Activated CD4-positive, alpha-beta memory T cell treated with anti-CD3 and anti-CD28 coated beads, Interleukin-2, amount 10 ng/mL, durations not matched to agents 7 days and 5 days (primary cell): ENCODE data around the gene POLRMT. TPM values are rescaled to one million over a fixed set of nuclear protein-coding genes. Genes with fewer than 3 reads are reported as not detected.
"Not testable (repeated sequence)": the region's sequence is repeated elsewhere in the genome, so short reads cannot be mapped to it uniquely, and the experiment has no call there.

Source experiments
- CTCF ChIA-PET: fragments of 350-600 bp; sonication (Branson Sonifier 250); formaldehyde crosslinking; loops from one replicate; lab custom pipeline; 2021; ENCODE audit warnings: antibody characterized with exemption, inconsistent platforms; lab: Charles Lee
- POLR2A ChIA-PET: fragments of 350-600 bp; sonication (Branson Sonifier 250); formaldehyde crosslinking; loops from one replicate; lab custom pipeline; 2021; ENCODE audit warnings: antibody characterized with exemption; lab: Charles Lee
- DNase-seq: peaks from one replicate; pipeline ENCODE4 v3.0.0-alpha.2; 2020
- H3K27ac Mint-ChIP-seq: one replicate; pipeline ENCODE4 v1.8.0; 2021; ENCODE audit warnings: mild to moderate bottlenecking, mixed read lengths
- H3K27me3 Mint-ChIP-seq: one replicate; pipeline ENCODE4 v1.8.0; 2021; ENCODE audit warnings: mixed read lengths
- H3K36me3 Mint-ChIP-seq: one replicate; pipeline ENCODE4 v1.8.0; 2021; ENCODE audit warnings: low read depth, mixed read lengths
- H3K4me1 Mint-ChIP-seq: one replicate; pipeline ENCODE4 v1.8.0; 2021; ENCODE audit warnings: mixed read lengths
- H3K4me3 Mint-ChIP-seq: one replicate; pipeline ENCODE4 v1.8.0; 2021; ENCODE audit warnings: mild to moderate bottlenecking, mixed read lengths
- H3K9me3 Mint-ChIP-seq: one replicate; pipeline ENCODE4 v1.8.0; 2021; ENCODE audit warnings: mixed read lengths
- total RNA-seq, 2 experiments: library from RNA; stranded (reverse); gene quantifications; one replicate each; pipeline ENCODE4 v1.2.3, GENCODE V29; 2021

The POLRMT gene
- total RNA-seq, 2 experiments from 2014 or later, result 44.8 to 45.1 TPM

- H3K27me3 Mint-ChIP-seq, result peaks cover 2% of the 10 kb centered on the region
- ChIA-PET CTCF (interaction anchor here (0.6 kb wide), 1 partner anchor 54 kb away, joined by 3 read pairs; no protein-coding TSS in a partner anchor), POLR2A (interaction anchor here (1.0 to 1.7 kb wide), 2 partner anchors 14 to 20 kb away, joined by 3 to 6 read pairs; no protein-coding TSS in a partner anchor)
- H3K4me3 Mint-ChIP-seq, result no peak overlapping the region
- DNase-seq, result no peak
- peaks cover 7% of the 10 kb centered on the region for H3K4me1 Mint-ChIP-seq
- H3K36me3 Mint-ChIP-seq, result peaks cover 3% of the 10 kb centered on the region
- no peaks in the 10 kb centered on the region for H3K9me3 Mint-ChIP-seq
- H3K27ac Mint-ChIP-seq, result no peak overlapping the region
These were observed 7.4 kb upstream of the POLRMT start for GRCh38 chr19:640606-641189.

- Mint-ChIP-seq H3K27me3 (peaks cover 2% of the 10 kb centered on the region), H3K36me3 (peaks cover 3% of the 10 kb centered on the region), H3K4me1 (peaks cover 7% of the 10 kb centered on the region), H3K9me3 (no peaks in the 10 kb centered on the region), H3K4me3 (no peak overlapping the region), H3K27ac (no peak overlapping the region)
- DNase-seq, result no peak
- CTCF ChIA-PET, result no interaction called here
- POLR2A ChIA-PET, result no interaction called here
These were observed 6.8 kb upstream of the POLRMT start for GRCh38 chr19:640161-640558.

- H3K36me3 Mint-ChIP-seq, result no peaks in the 10 kb centered on the region
- peaks cover 7% of the 10 kb centered on the region for H3K4me1 Mint-ChIP-seq
- POLR2A ChIA-PET, result no interaction called here
- DNase-seq, result peak; percentile 95
- H3K27ac Mint-ChIP-seq, result peak within 1 kb of the TSS; percentile 50
- H3K4me3 Mint-ChIP-seq, result peak within 1 kb of the TSS; percentile 74
- peaks cover 2% of the 10 kb centered on the region for H3K27me3 Mint-ChIP-seq
- H3K9me3 Mint-ChIP-seq, result no peaks in the 10 kb centered on the region
- CTCF ChIA-PET, result no interaction called here
These were observed 6.2 kb upstream of the POLRMT start, which contains the start of gene FGF22 for GRCh38 chr19:639253-640160. Gene FGF22 (plus strand): TSS chr19:639879. CDS start chr19:639926, 47 bp downstream.

- no peaks in the 10 kb centered on the region for H3K9me3 Mint-ChIP-seq
- POLR2A ChIA-PET, result no interaction called here
These were observed 5.5 kb upstream of the POLRMT start for GRCh38 chr19:638906-639252.

GRCh38 chr19:634975-635652 is 1.8 kb upstream of the POLRMT start:
- CTCF ChIA-PET, result no interaction called here
- Mint-ChIP-seq H3K9me3 (no peaks in the 10 kb centered on the region), H3K36me3 (peaks cover 8% of the 10 kb centered on the region), H3K27me3 (peaks cover 2% of the 10 kb centered on the region), H3K4me3 (no peak overlapping the region), H3K27ac (no peak overlapping the region), H3K4me1 (peaks cover 37% of the 10 kb centered on the region)
- no peak for DNase-seq
- POLR2A ChIA-PET, result interaction anchor here (1.7 to 1.8 kb wide), 2 partner anchors 10 to 28 kb away, joined by 4 to 7 read pairs; partner anchors contain the start of gene RNF126

More at GRCh38 chr19:638906-639252, 5.5 kb upstream of the POLRMT start:
- no peak for DNase-seq
- peaks cover 2% of the 10 kb centered on the region for H3K27me3 Mint-ChIP-seq
- H3K27ac Mint-ChIP-seq, result no peak overlapping the region
- peaks cover 12% of the 10 kb centered on the region for H3K4me1 Mint-ChIP-seq
- peak overlapping the region; percentile 74 for H3K4me3 Mint-ChIP-seq
- CTCF ChIA-PET, result no interaction called here
- H3K36me3 Mint-ChIP-seq, result no peaks in the 10 kb centered on the region

GRCh38 chr19:633786-634639 is 676 bp upstream of the POLRMT start:
- ChIA-PET POLR2A (interaction anchor here (0.7 to 2.6 kb wide), 6 partner anchors 11 to 259 kb away, joined by 3 to 15 read pairs (median 4); partner anchors contain the start of genes MED16, RNF126 and RNU6-9), CTCF (interaction anchor here (0.7 to 0.8 kb wide), 2 partner anchors 78 to 123 kb away, joined by 4 to 5 read pairs; no protein-coding TSS in a partner anchor)
- H3K9me3 Mint-ChIP-seq, result no peaks in the 10 kb centered on the region
- peaks cover 36% of the 10 kb centered on the region for H3K4me1 Mint-ChIP-seq
- peaks cover 12% of the 10 kb centered on the region for H3K36me3 Mint-ChIP-seq
- no peaks in the 10 kb centered on the region for H3K27me3 Mint-ChIP-seq
- DNase-seq, result no peak
- H3K4me3 Mint-ChIP-seq, result peak overlapping the region; percentile 95
- peak overlapping the region; percentile 76 for H3K27ac Mint-ChIP-seq

GRCh38 chr19:632579-633067 is 714 bp downstream of the POLRMT start:
- CTCF ChIA-PET, result interaction anchor here (0.8 kb wide), 1 partner anchor 28 kb away, joined by 3 read pairs; no protein-coding TSS in a partner anchor
- Mint-ChIP-seq H3K36me3 (peaks cover 21% of the 10 kb centered on the region), H3K27ac (peak overlapping the region; percentile 89), H3K27me3 (no peaks in the 10 kb centered on the region), H3K9me3 (no peaks in the 10 kb centered on the region), H3K4me3 (peak overlapping the region; percentile 95), H3K4me1 (peaks cover 37% of the 10 kb centered on the region)
- POLR2A ChIA-PET, result interaction anchor here (1.0 to 2.6 kb wide), 6 partner anchors 21 to 122 kb away, joined by 3 to 15 read pairs (median 4); partner anchors contain the start of genes HCN2 and RNF126
- DNase-seq, result peak; percentile 55

- no peak overlapping the region for H3K4me3 Mint-ChIP-seq
- ChIA-PET CTCF (no interaction called here), POLR2A (no interaction called here)
- peaks cover 39% of the 10 kb centered on the region for H3K4me1 Mint-ChIP-seq
- H3K36me3 Mint-ChIP-seq, result peaks cover 23% of the 10 kb centered on the region
- DNase-seq, result no peak
- no peak overlapping the region for H3K27ac Mint-ChIP-seq
- H3K9me3 Mint-ChIP-seq, result no peaks in the 10 kb centered on the region
- no peaks in the 10 kb centered on the region for H3K27me3 Mint-ChIP-seq
These were observed 3.2 kb downstream of the POLRMT start for GRCh38 chr19:629961-630714.

- DNase-seq, H3K4me3 Mint-ChIP-seq, H3K27me3 Mint-ChIP-seq, CTCF ChIA-PET, H3K9me3 Mint-ChIP-seq, H3K27ac Mint-ChIP-seq, POLR2A ChIA-PET: not testable (repeated sequence)
- Mint-ChIP-seq H3K4me1 (peaks cover 39% of the 10 kb centered on the region), H3K36me3 (peaks cover 23% of the 10 kb centered on the region)
These were observed 3.8 kb downstream of the POLRMT start for GRCh38 chr19:629515-629914.

- ChIA-PET CTCF (interaction anchor here (0.9 to 1.9 kb wide), 2 partner anchors 33 to 44 kb away, joined by 3 to 6 read pairs; no protein-coding TSS in a partner anchor), POLR2A (interaction anchor here (1.1 kb wide), 1 partner anchor 18 kb away, joined by 3 read pairs; no protein-coding TSS in a partner anchor)
- no peak overlapping the region for H3K4me3 Mint-ChIP-seq
- H3K27me3 Mint-ChIP-seq, result no peaks in the 10 kb centered on the region
- H3K4me1 Mint-ChIP-seq, result peaks cover 28% of the 10 kb centered on the region
- no peak for DNase-seq
- no peaks in the 10 kb centered on the region for H3K9me3 Mint-ChIP-seq
- no peak overlapping the region for H3K27ac Mint-ChIP-seq
- H3K36me3 Mint-ChIP-seq, result peaks cover 23% of the 10 kb centered on the region
These were observed 5.2 kb downstream of the POLRMT start for GRCh38 chr19:628168-628567.

GRCh38 chr19:626566-626965 is 6.8 kb downstream of the POLRMT start:
- POLR2A ChIA-PET, result not testable (repeated sequence)
- CTCF ChIA-PET, result interaction anchor here (0.7 to 0.9 kb wide), 3 partner anchors 40 to 114 kb away, joined by 3 to 4 read pairs (median 3); no protein-coding TSS in a partner anchor
- peaks cover 15% of the 10 kb centered on the region for H3K4me1 Mint-ChIP-seq

More at GRCh38 chr19:626566-626965, 6.8 kb downstream of the POLRMT start:
- not testable (repeated sequence) for H3K27ac Mint-ChIP-seq, H3K27me3 Mint-ChIP-seq, DNase-seq, H3K9me3 Mint-ChIP-seq, H3K4me3 Mint-ChIP-seq
- H3K36me3 Mint-ChIP-seq, result peaks cover 21% of the 10 kb centered on the region
